ENCODE results near the gene TTLL7.

Gene TTLL7, protein sequence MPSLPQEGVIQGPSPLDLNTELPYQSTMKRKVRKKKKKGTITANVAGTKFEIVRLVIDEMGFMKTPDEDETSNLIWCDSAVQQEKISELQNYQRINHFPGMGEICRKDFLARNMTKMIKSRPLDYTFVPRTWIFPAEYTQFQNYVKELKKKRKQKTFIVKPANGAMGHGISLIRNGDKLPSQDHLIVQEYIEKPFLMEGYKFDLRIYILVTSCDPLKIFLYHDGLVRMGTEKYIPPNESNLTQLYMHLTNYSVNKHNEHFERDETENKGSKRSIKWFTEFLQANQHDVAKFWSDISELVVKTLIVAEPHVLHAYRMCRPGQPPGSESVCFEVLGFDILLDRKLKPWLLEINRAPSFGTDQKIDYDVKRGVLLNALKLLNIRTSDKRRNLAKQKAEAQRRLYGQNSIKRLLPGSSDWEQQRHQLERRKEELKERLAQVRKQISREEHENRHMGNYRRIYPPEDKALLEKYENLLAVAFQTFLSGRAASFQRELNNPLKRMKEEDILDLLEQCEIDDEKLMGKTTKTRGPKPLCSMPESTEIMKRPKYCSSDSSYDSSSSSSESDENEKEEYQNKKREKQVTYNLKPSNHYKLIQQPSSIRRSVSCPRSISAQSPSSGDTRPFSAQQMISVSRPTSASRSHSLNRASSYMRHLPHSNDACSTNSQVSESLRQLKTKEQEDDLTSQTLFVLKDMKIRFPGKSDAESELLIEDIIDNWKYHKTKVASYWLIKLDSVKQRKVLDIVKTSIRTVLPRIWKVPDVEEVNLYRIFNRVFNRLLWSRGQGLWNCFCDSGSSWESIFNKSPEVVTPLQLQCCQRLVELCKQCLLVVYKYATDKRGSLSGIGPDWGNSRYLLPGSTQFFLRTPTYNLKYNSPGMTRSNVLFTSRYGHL

GRCh38 chr1:83998498-83999315 lies at the start of gene TTLL7:
TTLL7 (minus strand) TSS chr1:83999132; CDS start chr1:83952211, 46,921 bp downstream.
- DNase-seq: peak; percentile 71 to 77

- no peak for DNase-seq
Observed at GRCh38 chr1:84042461-84042860, 43.5 kb upstream of the TTLL7 start.

- DNase-seq: no peak
Observed at GRCh38 chr1:84037758-84038611, 39.1 kb upstream of the TTLL7 start.

GRCh38 chr1:84031802-84032327 lies 32.9 kb upstream of the TTLL7 start:
- no peak for DNase-seq

DNA sequence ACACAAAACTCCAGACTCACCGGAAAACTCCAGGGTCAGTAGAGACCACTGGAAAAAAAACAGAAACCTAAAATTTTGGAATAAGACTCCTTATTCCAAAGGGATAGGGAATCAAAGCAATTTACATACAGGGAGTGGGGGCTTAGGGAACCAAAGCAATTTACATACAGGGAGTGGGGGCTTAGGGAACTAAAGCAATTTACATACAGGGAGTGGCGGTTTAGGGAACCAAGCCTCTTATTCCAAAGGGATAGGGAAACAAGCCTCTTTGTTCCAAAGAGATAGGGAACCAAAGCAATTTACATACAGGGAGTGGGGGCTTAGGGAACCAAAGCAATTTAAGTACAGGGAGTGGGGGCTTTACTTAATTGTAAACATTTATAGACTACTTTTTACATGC lies 28.4 kb upstream of the TTLL7 start:
- no peak for DNase-seq

DNA sequence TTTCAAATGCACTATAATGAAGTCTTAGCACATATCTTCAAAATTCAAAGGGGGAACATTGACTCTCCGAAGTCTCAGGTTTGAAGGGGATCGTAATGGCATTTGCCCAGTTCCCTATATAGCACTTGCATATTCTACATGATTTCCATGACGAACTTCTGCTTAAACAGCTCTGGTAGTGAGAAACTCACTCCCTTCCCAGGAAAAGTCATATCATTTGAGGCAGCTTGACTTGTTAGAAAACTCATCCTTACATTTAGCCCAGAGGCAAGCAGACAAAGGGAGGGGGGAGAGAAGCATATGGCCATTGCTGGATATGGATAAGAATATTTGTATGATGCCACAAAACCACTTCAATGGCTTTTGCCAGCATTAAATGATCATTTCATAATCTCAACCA lies 27.0 kb upstream of the TTLL7 start:
- DNase-seq: no peak

DNA sequence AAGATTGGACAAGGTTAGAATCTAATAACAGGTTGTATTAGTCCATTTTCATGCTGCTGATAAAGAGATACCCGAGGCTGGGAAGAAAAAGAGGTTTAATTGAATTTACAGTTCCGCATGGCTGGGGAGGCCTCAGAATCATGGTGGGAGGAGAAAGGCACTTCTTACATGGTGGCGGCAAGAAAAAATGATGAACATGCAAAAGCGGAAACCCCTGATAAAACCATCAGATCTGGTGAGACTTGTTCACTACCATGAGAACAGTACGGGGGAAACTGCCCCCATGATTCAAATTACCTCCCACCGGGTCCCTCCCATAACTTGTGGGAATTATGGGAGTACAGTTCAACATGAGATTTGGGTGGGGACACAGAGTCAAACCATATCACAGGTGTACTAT lies 22.9 kb upstream of the TTLL7 start:
- DNase-seq: no peak

DNA sequence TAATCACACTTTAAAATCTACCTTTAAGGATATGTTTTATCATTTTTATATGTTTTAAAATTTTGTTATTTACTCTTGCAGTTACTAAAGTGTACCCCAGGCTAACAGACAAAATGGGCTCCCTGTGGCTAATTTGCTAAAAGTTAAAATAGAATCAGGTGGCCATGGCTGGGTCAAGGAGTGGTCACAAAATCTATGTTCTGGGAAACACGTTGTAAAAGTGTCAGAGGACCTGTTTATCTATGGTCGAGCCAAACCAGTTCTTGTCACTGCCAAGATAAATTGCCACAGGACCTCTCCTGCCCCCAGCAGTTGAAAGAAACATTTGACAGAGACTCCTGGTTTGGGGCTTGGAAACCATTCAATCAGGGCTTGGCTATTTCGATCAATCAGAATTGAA lies 21.2 kb upstream of the TTLL7 start:
- no peak for DNase-seq

GRCh38 chr1:84019217-84019616 lies 20.3 kb upstream of the TTLL7 start:
- no peak for DNase-seq

DNA sequence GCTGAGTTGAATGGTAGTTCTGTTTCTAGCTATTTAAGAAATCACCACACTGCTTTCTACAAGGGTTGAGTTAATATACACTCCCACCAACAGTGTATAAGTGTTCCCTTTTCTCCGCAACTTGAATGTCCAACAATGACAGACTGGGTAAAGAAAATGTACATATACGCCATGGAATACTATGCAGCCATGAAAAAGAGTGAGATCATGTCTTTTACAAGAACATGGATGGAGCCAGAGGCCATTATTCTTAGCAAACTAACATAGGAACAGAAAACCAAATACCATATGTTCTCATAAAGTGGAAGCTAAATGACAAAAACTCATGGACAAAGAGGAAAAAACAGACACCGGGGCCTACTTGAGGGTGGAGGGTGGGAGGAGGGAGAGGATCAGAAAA lies 14.8 kb upstream of the TTLL7 start:
- no peak for DNase-seq

- no peak for DNase-seq
Observed at GRCh38 chr1:84012018-84012417, 13.1 kb upstream of the TTLL7 start.

DNA sequence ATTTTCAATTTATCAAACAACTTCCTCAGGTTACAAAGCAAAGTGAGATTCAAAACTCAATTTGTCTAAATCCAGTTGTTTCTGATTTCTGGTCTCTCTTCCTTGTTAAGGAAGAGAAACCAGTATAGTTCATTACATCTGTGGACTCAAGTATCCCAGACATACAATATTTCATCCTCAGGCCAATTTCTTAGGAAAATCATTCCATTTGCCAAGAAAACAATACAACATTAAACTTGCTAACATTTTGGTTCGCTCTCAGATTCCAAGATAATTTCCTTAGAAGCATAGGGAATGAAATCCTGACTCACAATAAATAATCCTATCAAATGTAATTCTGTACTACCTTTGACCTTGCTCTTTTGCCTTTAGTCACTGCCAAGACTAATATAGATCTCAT lies 11.2 kb upstream of the TTLL7 start:
- DNase-seq: no peak

GRCh38 chr1:84008631-84009030 lies 9.7 kb upstream of the TTLL7 start:
- no peak for DNase-seq

DNA sequence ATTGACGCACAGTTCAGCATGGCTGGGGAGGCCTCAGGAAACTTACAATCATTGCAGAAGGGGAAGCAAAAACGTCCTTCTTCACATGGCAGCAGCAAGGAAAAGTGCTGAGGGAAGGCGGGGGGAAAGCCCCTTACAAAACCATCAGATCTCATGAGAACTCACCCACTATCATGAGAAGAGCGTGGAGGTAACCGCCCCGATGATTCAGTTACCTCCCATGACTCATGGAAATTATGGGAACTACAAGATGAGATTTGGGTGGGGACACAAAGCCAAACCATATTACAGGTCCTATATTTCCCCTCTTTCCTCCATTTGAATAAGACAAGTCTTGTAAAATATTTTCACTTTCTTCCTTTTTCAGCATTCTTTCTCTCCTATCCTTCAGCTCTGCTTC lies 7.7 kb upstream of the TTLL7 start:
- no peak for DNase-seq

DNA sequence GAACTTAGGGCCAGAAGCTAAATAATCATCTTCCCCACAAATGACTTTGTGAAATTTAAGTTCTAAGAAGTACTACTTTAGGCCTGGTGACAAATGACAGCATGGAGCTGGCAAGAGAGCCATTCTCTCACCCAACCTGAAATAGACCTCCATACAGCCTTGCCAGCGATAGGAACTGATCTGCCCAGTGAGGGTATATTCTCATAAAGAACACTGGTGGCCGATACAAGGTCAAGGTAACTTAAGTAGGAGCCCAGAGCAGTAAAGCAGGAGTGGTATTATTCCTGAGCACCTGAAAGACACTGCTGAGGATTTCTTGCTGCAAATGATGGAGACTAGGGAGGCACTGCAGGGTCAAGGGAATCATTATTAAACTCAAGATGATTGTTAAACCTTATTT lies 2.6 kb upstream of the TTLL7 start:
- DNase-seq: no peak

DNA sequence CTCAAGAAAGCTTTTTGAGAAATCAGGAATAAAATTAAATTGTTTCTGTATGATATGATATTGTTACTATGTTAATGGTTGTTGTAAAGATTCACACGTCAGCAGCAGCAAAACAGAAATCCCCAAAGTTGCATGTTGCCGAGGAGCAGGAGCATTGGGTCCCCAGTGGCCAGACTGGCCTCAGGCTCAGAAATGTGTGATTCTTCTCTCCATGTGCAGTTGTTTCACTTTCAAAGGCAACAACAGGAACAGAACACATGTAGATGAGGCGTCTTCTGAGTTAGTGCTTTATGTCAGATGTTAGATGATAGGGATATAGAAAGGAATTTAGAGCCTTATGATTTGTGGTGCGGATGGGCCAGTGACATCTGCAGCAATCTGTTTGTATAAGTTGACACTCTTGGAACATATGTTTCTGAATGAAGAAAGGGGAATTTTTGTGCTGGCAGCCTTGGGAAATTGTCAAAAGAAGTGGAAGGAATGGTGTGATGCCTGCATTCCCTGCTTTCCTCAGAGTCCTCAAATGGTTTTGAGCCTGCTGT lies 2.1 kb upstream of the TTLL7 start:
- DNase-seq: no peak

GRCh38 chr1:84000196-84000885 lies 1.4 kb upstream of the TTLL7 start:
- no peak for DNase-seq

DNA sequence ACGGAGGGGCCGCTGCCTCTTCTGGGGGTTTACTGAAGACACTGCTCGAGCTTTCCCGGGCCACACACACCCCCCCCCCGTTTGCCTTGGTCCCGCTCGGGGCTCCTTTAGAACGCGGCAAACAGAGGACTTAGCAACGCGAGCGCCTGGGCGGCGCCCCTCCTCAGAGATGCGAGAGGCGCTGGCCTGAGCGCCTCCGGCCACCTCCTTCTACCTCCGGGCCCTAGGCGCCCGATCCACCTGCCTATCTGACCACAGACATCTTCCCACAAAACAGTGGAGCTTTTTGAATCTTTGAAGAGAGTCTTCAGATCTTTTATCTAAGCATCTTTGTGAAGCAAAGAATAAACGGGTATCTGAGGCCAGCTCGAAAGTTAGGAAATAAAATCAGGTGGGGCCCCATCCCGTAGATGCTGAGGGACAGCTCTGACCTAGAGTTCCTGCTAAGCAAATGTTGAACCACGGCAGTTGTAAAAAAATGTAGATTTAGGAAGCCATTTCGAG lies 436 bp upstream of the TTLL7 start:
- no peak for DNase-seq

DNA sequence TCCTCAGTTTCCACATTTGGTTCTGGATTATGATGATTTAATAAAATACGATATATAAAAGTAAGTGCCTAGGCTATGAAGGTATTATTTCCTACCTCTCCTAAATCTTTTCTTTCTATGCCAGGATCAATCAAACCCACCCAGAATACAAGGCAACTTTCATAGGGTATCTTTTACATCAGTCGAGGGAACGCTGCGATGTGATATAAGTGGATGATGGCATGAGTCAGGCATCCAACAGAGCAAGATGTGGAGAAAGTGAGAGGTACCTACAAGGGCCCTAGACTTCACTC lies 781 bp downstream of the TTLL7 start:
- no peak for DNase-seq

GRCh38 chr1:83997631-83998030 lies 1.3 kb downstream of the TTLL7 start:
- DNase-seq: no peak

DNA sequence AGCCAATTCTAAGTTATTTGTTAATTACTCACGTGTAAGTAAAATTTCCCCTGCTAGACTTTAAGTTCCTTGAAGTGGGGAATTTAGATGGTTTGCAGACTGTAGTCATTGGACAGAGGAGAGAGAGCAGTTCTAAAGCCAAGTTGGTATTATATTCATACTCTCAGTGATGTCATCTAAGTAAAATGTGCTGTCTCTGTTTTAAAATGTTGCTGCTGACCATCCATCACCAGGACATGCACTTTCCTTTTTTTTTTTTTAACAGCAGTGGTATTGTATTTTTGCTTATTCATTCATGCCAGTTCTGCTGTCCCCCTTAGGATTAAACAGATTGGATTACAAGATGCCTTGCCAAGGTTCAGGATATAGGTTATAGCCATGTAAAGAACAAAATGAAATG lies 2.3 kb downstream of the TTLL7 start:
- DNase-seq: no peak
